ENCODE measurements around the gene POU4F2. TPM values are rescaled to one million over a fixed set of nuclear protein-coding genes. Genes with fewer than 3 reads are reported as not detected.

POU4F2 gene, protein sequence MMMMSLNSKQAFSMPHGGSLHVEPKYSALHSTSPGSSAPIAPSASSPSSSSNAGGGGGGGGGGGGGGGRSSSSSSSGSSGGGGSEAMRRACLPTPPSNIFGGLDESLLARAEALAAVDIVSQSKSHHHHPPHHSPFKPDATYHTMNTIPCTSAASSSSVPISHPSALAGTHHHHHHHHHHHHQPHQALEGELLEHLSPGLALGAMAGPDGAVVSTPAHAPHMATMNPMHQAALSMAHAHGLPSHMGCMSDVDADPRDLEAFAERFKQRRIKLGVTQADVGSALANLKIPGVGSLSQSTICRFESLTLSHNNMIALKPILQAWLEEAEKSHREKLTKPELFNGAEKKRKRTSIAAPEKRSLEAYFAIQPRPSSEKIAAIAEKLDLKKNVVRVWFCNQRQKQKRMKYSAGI
- total RNA-seq, result not detected in 2 replicates

DNA sequence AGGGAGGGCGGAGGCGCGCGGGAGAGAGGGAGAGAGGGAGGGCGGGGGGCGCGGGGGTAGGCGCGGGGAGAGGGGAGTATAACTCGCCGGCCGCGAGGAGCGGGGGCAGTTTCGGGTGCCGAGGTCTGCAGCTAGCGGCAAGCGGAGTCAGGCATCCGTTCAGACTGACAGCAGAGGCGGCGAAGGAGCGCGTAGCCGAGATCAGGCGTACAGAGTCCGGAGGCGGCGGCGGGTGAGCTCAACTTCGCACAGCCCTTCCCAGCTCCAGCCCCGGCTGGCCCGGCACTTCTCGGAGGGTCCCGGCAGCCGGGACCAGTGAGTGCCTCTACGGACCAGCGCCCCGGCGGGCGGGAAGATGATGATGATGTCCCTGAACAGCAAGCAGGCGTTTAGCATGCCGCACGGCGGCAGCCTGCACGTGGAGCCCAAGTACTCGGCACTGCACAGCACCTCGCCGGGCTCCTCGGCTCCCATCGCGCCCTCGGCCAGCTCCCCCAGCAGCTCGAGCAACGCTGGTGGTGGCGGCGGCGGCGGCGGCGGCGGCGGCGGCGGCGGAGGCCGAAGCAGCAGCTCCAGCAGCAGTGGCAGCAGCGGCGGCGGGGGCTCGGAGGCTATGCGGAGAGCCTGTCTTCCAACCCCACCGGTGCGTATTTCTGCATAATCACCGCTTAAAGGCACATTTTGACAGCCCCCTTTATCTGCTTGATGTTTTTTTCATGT lies at the start of gene POU4F2:
POU4F2 (plus strand) TSS at position 108 of the 720 bp plus-strand sequence; CDS start at position 356, 248 bp downstream.

Other genes with a start within 250 kb of the POU4F2 start
- 8.3 and 10.1 TPM in 2 replicates for gene SLC10A7, start 117.0 kb upstream of the POU4F2 start, total RNA-seq